HL-60/S4 treated with retinoic acid at 250 ng/mL for 4 days and 3 days (cell line): Measurements from ENCODE around the gene PSMB4.

Experiments used
- in situ Hi-C: fragments of 300-500 bp; cut with MboI; formaldehyde crosslinking; loops from 2 replicates; pipeline ENCODE4 v1.7.0; 2022; ENCODE audit warnings: low sequenced_read_pairs

Gene PSMB4

DNA sequence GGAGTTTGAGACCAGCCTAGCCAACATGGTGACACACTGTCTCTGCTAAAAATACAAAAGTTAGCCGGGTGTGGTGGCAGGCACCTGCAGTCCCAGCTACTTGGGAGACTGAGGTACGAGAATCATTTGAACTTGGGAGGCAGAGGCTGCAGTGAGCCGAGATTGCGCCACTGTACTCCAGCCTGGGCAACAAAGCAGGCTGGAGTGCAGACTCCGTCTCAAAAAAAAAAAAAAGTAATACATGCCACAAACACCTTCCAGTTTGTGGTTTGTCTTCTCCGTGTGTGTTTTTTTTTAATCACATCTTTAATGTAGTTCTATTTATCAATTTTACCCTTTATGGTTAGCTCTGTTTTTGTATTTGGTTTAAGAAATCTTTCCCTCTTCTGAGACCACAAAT, 37.6 kb downstream of the PSMB4 start:
- in situ Hi-C loops, result loop anchor here (25.0 kb wide), 1 partner anchor 300 kb away; no protein-coding TSS in a partner anchor

DNA sequence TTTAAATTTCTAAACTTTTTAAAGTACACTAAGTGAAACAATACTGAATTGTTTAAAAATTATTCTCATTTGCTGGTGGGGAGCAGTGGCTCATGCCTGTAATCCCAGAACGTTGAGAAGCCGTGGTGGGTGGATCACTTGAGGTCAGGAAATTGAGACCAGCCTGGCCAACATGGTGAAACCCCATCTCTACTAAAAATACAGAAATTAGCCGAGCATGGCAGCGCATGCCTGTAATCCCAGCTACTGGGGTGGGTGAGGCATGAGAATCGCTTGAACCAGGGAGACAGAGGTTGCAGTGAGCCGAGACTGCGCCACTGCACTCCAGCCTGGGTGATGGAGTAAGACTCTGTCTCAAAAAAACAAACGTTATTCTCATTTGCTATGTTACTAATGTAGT, 38.0 kb downstream of the PSMB4 start:
- in situ Hi-C loops, result loop anchor here (25.0 kb wide), 1 partner anchor 300 kb away; no protein-coding TSS in a partner anchor

DNA sequence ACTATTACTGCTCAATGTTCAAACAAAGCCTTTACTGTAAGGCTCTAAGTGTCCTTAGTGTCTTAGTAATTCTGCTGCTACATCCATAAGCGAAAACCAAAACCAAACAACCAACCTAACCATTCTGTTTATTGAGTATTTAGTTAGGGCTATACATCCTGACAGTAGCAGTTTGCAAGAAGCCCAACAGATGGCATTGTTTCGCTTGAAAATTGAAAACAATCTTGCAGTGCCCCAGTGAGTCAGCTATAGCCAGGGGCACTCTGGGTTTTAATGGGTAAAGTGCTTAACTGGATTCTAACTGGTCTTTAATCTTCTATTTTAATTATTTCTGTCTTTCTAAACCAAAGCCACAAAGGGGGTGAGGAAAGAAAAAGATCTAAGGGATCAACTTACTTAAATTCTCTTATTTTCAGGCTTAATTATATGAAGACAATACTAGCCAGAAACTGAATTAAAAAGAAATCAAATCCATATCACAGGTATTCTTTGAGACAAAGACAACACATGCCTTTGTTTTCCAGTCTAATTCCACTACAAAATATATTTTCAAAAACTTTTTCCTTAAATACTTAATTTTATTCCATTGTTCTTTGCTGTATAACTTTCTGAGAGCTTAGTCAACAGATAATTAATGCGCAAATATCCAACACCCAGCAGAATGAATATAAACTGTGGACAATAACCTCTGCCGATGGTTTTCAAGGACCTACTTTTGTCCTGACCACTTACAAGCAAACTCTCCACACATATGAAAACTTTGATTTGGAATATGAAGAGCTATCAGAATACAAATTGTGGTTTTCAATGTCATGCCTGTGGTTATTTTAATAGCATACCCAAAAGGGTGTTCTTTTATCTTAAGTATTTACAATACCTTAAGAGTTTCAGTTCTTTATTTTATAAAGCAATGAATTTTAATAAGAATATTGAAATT, 44.7 kb downstream of the PSMB4 start:
- in situ Hi-C loops, result loop anchor here (25.0 kb wide), 1 partner anchor 293 kb away; no protein-coding TSS in a partner anchor

DNA sequence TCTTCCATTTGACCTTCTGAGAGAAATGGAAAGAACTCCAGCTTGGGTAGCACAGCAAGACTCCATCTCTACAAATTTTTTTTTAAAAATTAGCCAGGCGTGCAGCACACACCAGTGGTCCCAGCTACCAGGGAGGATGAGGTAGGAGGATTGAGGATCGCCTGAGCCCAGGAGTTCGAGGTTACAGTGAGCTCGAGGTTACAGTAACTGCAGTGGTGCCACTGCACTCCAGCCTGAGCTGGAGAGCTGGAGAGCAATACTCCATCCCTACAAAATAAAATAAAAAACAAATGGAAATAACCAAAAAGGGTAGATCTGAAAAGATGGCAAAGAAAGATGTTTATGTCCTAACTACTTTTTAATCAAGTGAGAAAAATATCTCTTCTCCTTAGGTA, 45.4 kb downstream of the PSMB4 start:
- in situ Hi-C loops, result loop anchor here (25.0 kb wide), 1 partner anchor 293 kb away; no protein-coding TSS in a partner anchor

DNA sequence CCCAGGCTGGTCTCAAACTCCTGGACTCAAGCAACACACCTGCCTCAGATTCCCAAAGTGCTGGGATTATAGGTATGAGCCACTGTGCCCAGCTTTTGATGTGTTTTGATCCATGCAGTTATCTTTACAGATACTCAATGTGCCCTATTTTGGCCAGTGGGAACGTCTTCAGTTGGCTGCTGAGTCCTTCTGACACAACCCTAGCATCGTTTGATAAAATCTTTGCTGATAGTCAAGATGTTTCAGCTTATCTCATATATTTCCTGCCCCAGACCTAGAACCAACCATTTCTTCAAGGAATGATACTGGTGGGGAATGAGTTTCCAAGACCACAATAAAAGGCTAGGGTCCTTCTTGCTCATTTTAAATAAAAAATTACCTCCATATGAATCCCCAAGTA, 48.3 kb downstream of the PSMB4 start:
- in situ Hi-C loops, result loop anchor here (25.0 kb wide), 1 partner anchor 290 kb away; no protein-coding TSS in a partner anchor
